GM19043 (cell line): Measurements from ENCODE around the gene SPSB3.
"Not testable (repeated sequence)": the region's sequence is repeated elsewhere in the genome, so short reads cannot be mapped to it uniquely, and the experiment has no call there.

Experiments used
- ATAC-seq: cut with Tn5 transposase; IDR thresholded peaks from one replicate; pipeline ENCODE4 v1.9.1; 2021; ENCODE audit warnings: low read depth; ENCODE audit not compliant: unreplicated experiment

The SPSB3 gene

GRCh38 chr16:1817276-1817589 lies 34.9 kb upstream of the SPSB3 start:
- no peak for ATAC-seq

- no peak for ATAC-seq
These were observed 34.3 kb upstream of the SPSB3 start for GRCh38 chr16:1816396-1817275.

- ATAC-seq, result no peak
These were observed 33.1 kb upstream of the SPSB3 start for GRCh38 chr16:1815461-1815860.

- no peak for ATAC-seq
These were observed 30.4 kb upstream of the SPSB3 start for GRCh38 chr16:1812732-1813163.

GRCh38 chr16:1810536-1810935 lies 28.2 kb upstream of the SPSB3 start:
- no peak for ATAC-seq

- no peak for ATAC-seq
These were observed 27.7 kb upstream of the SPSB3 start for GRCh38 chr16:1810106-1810505.

GRCh38 chr16:1809281-1809801 lies 27.0 kb upstream of the SPSB3 start:
- no peak for ATAC-seq

- no peak for ATAC-seq
These were observed 26.3 kb upstream of the SPSB3 start for GRCh38 chr16:1808691-1809090.

GRCh38 chr16:1807626-1808025 lies 25.3 kb upstream of the SPSB3 start:
- ATAC-seq, result no peak

GRCh38 chr16:1800701-1801100 lies 18.3 kb upstream of the SPSB3 start:
- ATAC-seq, result no peak

- ATAC-seq, result not testable (repeated sequence)
These were observed 16.9 kb upstream of the SPSB3 start for GRCh38 chr16:1799263-1799662.

GRCh38 chr16:1794908-1795666 lies 12.7 kb upstream of the SPSB3 start:
- ATAC-seq, result no peak

GRCh38 chr16:1794221-1794871 lies 12.0 kb upstream of the SPSB3 start:
- no peak for ATAC-seq

- ATAC-seq, result no peak
These were observed 11.3 kb upstream of the SPSB3 start, which contains the start of gene IGFALS for GRCh38 chr16:1793578-1794220. Gene IGFALS, minus strand, starts transcription at chr16:1793705. Its CDS starts 53 bp downstream, at chr16:1793652.

- no peak for ATAC-seq
These were observed 10.6 kb upstream of the SPSB3 start for GRCh38 chr16:1792836-1793577.

- no peak for ATAC-seq
These were observed 9.8 kb upstream of the SPSB3 start for GRCh38 chr16:1791943-1792812.

GRCh38 chr16:1791256-1791942 lies 9.0 kb upstream of the SPSB3 start:
- ATAC-seq, result no peak

- ATAC-seq, result no peak
These were observed 8.4 kb upstream of the SPSB3 start for GRCh38 chr16:1790611-1791255.
